HG03378 (cell line): ENCODE results near the gene CTSD.

Experiments used
- ATAC-seq: cut with Tn5 transposase; IDR thresholded peaks from one replicate; pipeline ENCODE4 v1.9.1; 2021; ENCODE audit warnings: mild to moderate bottlenecking, moderate library complexity; ENCODE audit not compliant: unreplicated experiment

CTSD gene

GRCh38 chr11:1746511-1746931 is 17.2 kb downstream of the CTSD start:
- ATAC-seq, result no peak

GRCh38 chr11:1745701-1746320 is 17.9 kb downstream of the CTSD start:
- no peak for ATAC-seq

GRCh38 chr11:1744891-1745700 is 18.6 kb downstream of the CTSD start:
- ATAC-seq, result no peak

GRCh38 chr11:1744137-1744886 is 19.4 kb downstream of the CTSD start:
- no peak for ATAC-seq

- ATAC-seq, result no peak
Measured at GRCh38 chr11:1743585-1744136, 20.1 kb downstream of the CTSD start.

GRCh38 chr11:1742869-1743584 is 20.7 kb downstream of the CTSD start:
- ATAC-seq, result no peak

- ATAC-seq, result no peak
Measured at GRCh38 chr11:1742371-1742770, 21.4 kb downstream of the CTSD start.

- ATAC-seq, result no peak
Measured at GRCh38 chr11:1741741-1742140, 22.0 kb downstream of the CTSD start.

- ATAC-seq, result no peak
Measured at GRCh38 chr11:1740786-1741530, 22.8 kb downstream of the CTSD start.

GRCh38 chr11:1739576-1739975 is 24.2 kb downstream of the CTSD start:
- ATAC-seq, result no peak

- ATAC-seq, result no peak
Measured at GRCh38 chr11:1738380-1738779, 25.3 kb downstream of the CTSD start.

- no peak for ATAC-seq
Measured at GRCh38 chr11:1737080-1737757, 26.5 kb downstream of the CTSD start.

- ATAC-seq, result no peak
Measured at GRCh38 chr11:1736447-1736992, 27.2 kb downstream of the CTSD start.

GRCh38 chr11:1735271-1735670 is 28.5 kb downstream of the CTSD start:
- ATAC-seq, result no peak

GRCh38 chr11:1734641-1735081 is 29.1 kb downstream of the CTSD start:
- ATAC-seq, result no peak

GRCh38 chr11:1733716-1734640 is 29.7 kb downstream of the CTSD start:
- no peak for ATAC-seq

GRCh38 chr11:1733009-1733715 is 30.6 kb downstream of the CTSD start:
- ATAC-seq, result no peak
